Chondrocyte (in vitro differentiated cells): ENCODE data around the gene NT5C1A. TPM values are rescaled to one million over a fixed set of nuclear protein-coding genes. Genes with fewer than 3 reads are reported as not detected.

ENCODE experiments used
- DNase-seq: peaks from one replicate; pipeline ENCODE4 v3.0.0; 2021; ENCODE audit warnings: mixed read lengths, low spot score
- H3K27ac Mint-ChIP-seq: one replicate; pipeline ENCODE4 v1.8.0; 2021; ENCODE audit warnings: mild to moderate bottlenecking, moderate library complexity, mixed read lengths; ENCODE audit not compliant: unreplicated experiment
- H3K27me3 Mint-ChIP-seq: 2 replicates; pipeline ENCODE4 v1.8.0; 2021; ENCODE audit warnings: low read depth, mixed read lengths
- H3K36me3 Mint-ChIP-seq: 2 replicates; pipeline ENCODE4 v1.8.0; 2021; ENCODE audit warnings: low read depth, mixed read lengths
- H3K4me1 Mint-ChIP-seq: 2 replicates; pipeline ENCODE4 v1.8.0; 2021; ENCODE audit warnings: low read depth, mild to moderate bottlenecking, mixed read lengths
- H3K4me3 Mint-ChIP-seq: one replicate; pipeline ENCODE4 v1.8.0; 2021; ENCODE audit warnings: mild to moderate bottlenecking, moderate library complexity, mixed read lengths; ENCODE audit not compliant: unreplicated experiment
- H3K9me3 Mint-ChIP-seq: 2 replicates; pipeline ENCODE4 v1.8.0; 2021; ENCODE audit warnings: low read depth, mixed read lengths
- total RNA-seq: library from RNA; stranded (reverse); gene quantifications from 3 replicates; pipeline ENCODE4 v1.2.1, GENCODE V29; 2021
- TF ChIP-seq, protein P1 (sequence below): fragments of 200-600 bp; sonication (generic); IDR thresholded peaks from 2 replicates; pipeline ENCODE4 v1.5.0; 2021; ENCODE audit warnings: antibody characterized with exemption, mild to moderate bottlenecking, moderate library complexity

NT5C1A gene
- total RNA-seq, 1 donor from 2014 or later, result 0.32 TPM

DNA sequence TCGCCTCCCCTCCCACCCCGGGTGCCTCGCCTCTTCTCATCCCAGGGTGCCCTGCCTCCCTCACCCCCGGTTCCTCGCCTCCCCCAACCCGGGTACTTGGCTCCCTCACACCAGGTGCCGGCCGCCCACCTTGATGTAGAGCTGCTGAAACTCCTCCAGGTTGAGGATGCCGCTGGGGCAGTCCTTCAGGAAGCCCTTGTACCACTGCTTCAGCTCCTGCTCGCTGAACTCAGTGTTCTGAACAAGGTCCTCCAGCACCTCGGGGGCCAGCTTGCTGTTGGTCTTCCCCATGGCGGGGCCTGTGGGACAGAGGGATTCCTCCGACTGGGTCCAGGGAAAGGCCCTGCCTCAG is 12.4 kb upstream of the NT5C1A start:
- Mint-ChIP-seq H3K36me3 (peaks cover 2% of the 10 kb centered on the region), H3K27me3 (peaks cover 64% of the 10 kb centered on the region)
- TF ChIP-seq, protein P1, sequence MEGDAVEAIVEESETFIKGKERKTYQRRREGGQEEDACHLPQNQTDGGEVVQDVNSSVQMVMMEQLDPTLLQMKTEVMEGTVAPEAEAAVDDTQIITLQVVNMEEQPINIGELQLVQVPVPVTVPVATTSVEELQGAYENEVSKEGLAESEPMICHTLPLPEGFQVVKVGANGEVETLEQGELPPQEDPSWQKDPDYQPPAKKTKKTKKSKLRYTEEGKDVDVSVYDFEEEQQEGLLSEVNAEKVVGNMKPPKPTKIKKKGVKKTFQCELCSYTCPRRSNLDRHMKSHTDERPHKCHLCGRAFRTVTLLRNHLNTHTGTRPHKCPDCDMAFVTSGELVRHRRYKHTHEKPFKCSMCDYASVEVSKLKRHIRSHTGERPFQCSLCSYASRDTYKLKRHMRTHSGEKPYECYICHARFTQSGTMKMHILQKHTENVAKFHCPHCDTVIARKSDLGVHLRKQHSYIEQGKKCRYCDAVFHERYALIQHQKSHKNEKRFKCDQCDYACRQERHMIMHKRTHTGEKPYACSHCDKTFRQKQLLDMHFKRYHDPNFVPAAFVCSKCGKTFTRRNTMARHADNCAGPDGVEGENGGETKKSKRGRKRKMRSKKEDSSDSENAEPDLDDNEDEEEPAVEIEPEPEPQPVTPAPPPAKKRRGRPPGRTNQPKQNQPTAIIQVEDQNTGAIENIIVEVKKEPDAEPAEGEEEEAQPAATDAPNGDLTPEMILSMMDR, result no peak

DNA sequence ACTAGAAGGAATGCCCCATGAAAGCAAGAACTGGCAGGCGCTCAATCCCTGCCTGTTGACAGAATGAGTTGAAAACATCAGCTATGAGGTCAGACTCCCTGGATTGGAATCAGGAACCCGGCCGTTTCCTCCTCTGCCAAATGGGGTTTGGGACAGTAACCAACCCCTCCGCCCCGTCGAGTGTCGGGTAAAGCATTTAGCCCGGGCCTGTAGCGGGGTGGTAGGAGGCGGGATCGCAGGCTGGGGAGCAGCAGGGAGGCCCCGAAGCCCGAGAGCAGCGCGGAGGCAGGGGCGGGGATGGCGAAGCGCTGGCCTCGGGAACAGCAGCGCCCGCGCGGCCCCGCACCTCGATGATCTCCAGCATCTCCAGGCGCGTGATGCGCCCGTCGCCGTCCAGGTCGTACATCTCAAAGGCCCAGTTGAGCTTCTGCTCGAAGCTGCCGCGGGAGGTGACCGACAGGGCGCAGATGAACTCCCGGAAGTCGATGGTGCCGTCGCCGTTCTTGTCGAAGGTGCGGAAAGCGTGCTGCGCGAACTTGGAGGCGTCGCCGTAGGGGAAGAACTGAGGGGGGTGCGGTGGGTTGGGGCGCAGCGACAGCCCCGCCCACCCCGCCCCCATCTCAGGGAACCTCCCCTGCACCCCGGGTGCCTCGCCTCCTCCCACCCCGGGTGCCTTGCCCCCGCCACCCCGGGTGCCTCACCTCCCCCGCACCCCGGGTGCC is 11.8 kb upstream of the NT5C1A start:
- H3K27ac Mint-ChIP-seq, result no peak overlapping the region
- DNase-seq, result peak; percentile 78
- H3K9me3 Mint-ChIP-seq, result no peaks in the 10 kb centered on the region
- no peak overlapping the region for H3K4me3 Mint-ChIP-seq
- TF ChIP-seq, protein P1, result no peak
- peaks cover 59% of the 10 kb centered on the region for H3K27me3 Mint-ChIP-seq
- no peaks in the 10 kb centered on the region for H3K4me1 Mint-ChIP-seq
- peaks cover 2% of the 10 kb centered on the region for H3K36me3 Mint-ChIP-seq

More for the DNA sequence above, 12.4 kb upstream of the NT5C1A start:
- peak; percentile 90 for DNase-seq
- Mint-ChIP-seq H3K27ac (no peak overlapping the region), H3K9me3 (no peaks in the 10 kb centered on the region), H3K4me1 (no peaks in the 10 kb centered on the region), H3K4me3 (no peak overlapping the region)

DNA sequence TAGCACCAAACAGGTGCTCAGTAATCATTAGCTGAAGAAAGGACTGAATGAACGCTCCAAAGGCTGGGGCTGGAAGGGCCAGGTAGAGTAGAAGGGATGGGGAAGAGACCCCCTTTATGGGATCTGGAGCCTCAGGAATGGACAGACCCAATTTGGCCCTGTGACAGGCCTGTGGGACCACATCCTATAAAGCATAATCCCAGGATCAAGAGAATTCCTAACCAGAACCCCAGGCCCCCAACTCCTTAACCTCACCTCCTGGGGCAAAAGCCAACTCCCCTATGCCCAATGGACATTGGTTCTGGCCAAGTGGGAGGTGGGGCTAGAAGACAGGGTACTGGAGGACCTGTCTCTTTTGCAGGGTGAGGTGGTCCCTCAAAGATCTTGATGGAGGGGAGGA is 10.1 kb upstream of the NT5C1A start:
- H3K9me3 Mint-ChIP-seq, result no peaks in the 10 kb centered on the region
- peaks cover 2% of the 10 kb centered on the region for H3K36me3 Mint-ChIP-seq
- no peak overlapping the region for H3K4me3 Mint-ChIP-seq
- H3K27me3 Mint-ChIP-seq, result peaks cover 43% of the 10 kb centered on the region
- no peaks in the 10 kb centered on the region for H3K4me1 Mint-ChIP-seq
- peak; percentile 10 for DNase-seq
- no peak overlapping the region for H3K27ac Mint-ChIP-seq
- TF ChIP-seq, protein P1, result no peak

DNA sequence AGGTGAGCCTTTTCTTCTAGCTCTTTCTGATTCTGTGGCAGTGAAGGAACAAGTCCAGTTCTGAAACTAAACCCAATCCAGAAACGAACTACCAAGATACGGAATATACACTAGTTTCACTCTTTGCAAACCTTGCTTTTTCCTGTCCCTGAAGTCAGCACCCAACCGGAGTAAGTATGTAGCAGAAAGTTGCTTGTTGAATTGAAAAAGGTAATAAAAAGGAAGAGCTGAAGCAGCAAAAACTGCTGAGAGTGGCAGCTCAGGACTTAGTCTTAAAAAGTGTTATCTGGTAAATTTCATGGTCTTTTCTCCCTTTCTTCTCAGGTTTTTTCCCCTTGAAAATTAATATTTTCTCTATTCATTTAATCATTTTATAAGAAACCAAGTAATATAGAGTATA is 9.4 kb upstream of the NT5C1A start:
- Mint-ChIP-seq H3K9me3 (no peaks in the 10 kb centered on the region), H3K4me1 (no peaks in the 10 kb centered on the region), H3K27ac (no peak overlapping the region), H3K27me3 (peaks cover 40% of the 10 kb centered on the region), H3K4me3 (no peak overlapping the region), H3K36me3 (peaks cover 2% of the 10 kb centered on the region)
- TF ChIP-seq, protein P1, result no peak
- no peak for DNase-seq

DNA sequence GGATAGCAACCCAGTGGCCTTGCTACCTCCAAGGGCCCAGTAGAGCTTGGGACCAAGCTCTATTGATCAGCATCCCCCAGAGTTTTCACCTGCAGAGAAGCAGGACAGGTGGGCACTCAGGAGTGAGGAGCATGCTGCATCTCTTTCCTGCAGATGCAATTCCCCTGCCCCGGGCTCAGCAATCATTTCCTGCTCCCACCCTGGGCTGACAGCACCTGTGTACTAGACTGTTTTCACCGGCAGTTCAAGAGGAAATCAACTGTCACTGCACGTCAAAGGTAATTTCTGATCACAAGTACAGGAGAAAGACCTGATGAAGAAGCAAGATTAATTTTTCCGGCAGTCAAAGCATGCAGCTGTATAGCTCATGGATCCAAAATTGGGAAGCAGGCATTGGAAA is 8.8 kb upstream of the NT5C1A start:
- DNase-seq, result peak; percentile 32
- no peaks in the 10 kb centered on the region for H3K9me3 Mint-ChIP-seq
- H3K27ac Mint-ChIP-seq, result no peak overlapping the region
- H3K36me3 Mint-ChIP-seq, result peaks cover 2% of the 10 kb centered on the region
- H3K4me1 Mint-ChIP-seq, result no peaks in the 10 kb centered on the region
- H3K27me3 Mint-ChIP-seq, result peaks cover 38% of the 10 kb centered on the region
- H3K4me3 Mint-ChIP-seq, result no peak overlapping the region
- TF ChIP-seq, protein P1, result no peak
